Erythroblast (primary cell): ENCODE results near the gene SIL1.

Experiments used
- GATA1 ChIP-seq: IDR thresholded peaks from 2 replicates; pipeline ENCODE4 v1.6.1; 2011; ENCODE audit warnings: low read depth, mild to moderate bottlenecking, control low read depth, low read length, moderate library complexity
- POLR2A ChIP-seq: IDR thresholded peaks from 2 replicates; pipeline ENCODE4 v1.6.1; 2011; ENCODE audit warnings: mild to moderate bottlenecking, low read length

DNA sequence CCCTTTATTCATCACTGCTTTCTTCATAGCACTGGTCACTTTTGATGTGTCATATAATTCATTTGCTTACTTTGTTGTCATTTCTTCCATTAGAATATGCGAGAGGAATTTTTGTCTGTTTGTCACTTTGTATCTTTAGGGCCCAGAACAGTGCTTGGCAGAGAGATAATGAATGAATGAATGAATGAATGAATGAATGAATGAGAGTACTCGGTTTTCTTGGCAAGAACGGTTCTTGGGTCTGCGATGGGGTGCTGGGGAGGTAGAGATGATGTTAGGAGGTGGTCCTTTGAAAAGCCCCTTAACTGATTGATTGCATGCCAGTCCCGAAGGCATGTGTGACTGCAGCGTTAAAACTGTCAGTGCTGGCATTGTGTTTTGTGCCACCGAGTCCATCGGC is 270.6 kb downstream of the SIL1 start:
- TF ChIP-seq POLR2A (no peak), GATA1 (no peak)
